GM15510 (cell line): Measurements from ENCODE around the gene KCNN3.

Experiments
- POLR2A ChIP-seq: IDR thresholded peaks from 3 replicates; pipeline ENCODE4 v1.6.1; 2011; ENCODE audit warnings: borderline replicate concordance; ENCODE audit not compliant: insufficient read length; ENCODE audit errors: extremely low read depth

KCNN3 gene

DNA sequence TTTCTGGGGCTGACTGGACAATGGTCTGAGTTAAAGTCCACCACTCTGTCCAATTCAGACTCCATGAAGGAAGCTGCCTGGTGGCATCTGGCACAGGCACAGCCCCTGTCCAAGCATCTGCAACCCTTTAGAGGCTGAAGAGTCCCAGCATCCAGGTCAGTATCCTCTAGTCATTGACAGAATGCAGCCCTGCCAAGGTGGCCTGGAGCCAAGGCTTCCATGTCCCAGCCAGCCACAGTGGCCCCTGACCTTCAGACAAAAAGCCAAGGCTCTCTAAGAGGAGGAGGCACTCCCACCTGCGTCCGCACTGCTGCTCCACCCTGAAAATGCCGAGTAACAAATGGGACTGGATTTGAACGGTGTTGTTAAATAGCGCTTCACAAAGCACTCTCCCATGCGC is 49.4 kb downstream of the KCNN3 start:
- no peak for TF ChIP-seq POLR2A

DNA sequence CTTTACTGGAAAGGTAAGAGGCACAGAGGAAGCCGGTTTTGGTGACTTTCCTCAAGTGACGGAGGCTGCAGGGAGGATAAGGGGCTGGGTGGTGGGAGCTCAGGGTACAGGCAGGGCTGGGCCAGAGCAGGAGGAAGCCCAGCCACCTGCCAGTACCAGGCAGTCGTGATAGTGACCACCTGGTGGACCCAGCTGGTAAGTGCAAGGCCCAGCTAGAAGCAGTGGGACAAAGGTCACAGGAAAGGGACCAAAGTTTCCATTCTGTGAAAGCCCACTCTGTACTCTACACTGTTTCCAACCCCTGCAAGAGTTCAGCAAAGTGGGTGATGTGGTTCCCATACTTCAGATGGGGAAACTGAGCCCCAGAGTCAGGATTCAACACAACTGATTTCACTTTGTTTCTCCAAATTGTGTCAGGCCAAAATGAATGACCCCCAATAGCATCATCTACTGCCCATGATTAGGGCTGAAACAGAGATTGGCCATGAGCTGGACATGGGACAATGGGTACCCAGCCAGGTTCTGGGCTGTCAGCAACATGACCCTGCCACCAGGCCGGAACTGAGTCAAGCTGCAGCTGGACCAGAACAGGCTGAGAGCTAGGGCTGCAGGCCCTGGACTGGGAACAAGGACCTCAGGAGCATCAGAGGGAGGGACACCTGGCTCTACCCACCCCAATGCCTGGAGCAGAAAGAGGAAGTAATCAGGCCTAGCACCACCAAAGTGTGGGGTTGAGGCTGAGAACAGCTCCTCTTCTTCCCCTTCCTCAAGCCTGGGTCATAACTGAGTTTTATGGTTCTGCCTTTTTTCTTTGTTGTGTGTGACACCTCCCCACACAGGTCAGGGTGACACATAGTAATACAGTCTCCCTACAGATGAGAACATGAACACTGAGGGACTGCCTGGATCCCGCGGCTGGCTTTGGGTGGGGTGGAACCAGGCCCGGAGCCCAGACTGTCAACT is 50.2 kb downstream of the KCNN3 start:
- no peak for TF ChIP-seq POLR2A

DNA sequence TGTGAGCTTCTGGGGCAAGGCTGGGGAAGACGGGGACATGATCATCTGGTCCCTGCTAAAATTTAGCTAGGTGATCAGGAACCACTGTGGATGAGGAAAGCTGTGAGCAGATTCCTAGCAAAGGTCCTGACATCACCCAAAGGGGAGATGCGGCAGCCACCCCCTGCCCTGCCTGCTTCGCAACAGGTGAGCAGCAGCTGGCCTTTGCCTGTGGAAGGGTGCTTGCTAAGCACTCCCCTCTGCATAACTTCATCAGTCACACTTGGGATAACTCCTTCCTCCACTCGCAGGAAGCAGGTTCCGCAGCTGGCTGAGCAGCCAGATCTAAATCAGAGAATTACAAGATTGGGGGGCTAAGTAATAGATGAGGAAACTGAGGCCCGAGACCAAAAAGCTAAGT is 51.2 kb downstream of the KCNN3 start:
- no peak for TF ChIP-seq POLR2A

DNA sequence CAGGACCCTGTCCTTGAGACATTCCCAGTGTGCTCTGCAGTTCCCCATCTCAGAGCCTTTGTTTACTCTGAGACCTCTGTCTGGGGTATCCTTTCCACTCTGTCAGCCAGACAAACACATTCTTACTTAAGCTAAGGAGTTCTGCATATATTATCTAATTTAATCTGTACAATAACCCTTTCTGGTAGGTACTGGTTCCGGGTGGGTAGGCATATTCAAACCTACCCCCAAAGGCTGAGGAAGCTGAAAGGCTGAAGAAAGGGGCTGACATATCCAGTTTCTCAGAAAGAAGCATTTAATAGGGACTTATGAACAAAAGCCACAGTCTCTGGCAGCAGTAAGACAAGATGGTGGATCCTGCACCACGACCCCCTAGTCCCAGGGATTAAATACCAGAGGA is 53.1 kb downstream of the KCNN3 start:
- no peak for TF ChIP-seq POLR2A

DNA sequence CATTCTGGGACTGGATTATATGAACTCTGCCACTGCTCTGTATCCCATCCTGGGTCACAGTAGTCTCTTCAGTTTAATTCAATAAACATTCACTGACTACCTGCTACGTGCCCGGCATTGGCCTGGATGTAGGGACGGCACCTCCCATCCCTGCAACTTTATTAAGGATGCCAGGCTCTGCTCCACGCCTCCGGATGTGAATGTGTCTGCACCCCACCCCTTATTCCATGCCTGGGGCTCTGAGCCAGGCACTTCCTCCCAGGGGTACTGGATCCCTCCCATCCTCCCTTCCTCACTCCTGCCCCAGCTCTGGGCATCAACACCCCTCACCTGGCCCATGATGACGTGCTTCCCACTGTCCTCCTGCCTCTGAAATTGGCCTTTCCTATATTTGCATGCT is 53.7 kb downstream of the KCNN3 start:
- no peak for TF ChIP-seq POLR2A

DNA sequence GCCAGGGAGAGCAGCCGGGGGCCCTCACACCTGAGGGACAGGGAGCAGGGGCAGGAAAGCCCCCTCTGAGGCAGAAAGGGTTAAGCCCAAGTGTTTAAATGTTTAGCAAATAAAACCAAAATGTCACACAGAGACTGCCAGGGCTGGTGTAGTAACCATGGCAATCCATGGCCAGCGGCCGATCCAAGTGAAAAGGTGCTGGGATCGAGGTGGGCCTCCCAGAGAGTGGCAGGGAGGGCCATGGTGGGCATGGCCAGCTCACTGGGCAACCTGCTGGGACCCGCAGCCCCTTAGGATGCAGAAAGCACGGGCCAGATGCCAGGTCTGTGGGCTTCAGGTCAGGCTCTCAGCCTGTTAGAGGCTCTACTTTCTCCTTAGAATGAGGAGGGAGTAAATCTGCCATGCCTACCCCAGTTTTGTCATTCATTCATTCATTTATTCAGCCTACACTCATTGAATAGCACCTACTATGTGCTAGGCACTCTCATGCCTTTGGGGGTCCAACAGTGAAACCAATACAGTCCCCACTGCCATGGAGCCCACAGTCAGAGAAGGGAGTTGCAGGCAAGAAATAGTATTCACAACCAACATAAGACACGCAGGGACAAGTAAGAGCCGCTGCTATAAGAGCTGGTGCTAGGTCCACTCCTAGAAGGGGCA is 56.1 kb downstream of the KCNN3 start:
- TF ChIP-seq POLR2A = no peak

DNA sequence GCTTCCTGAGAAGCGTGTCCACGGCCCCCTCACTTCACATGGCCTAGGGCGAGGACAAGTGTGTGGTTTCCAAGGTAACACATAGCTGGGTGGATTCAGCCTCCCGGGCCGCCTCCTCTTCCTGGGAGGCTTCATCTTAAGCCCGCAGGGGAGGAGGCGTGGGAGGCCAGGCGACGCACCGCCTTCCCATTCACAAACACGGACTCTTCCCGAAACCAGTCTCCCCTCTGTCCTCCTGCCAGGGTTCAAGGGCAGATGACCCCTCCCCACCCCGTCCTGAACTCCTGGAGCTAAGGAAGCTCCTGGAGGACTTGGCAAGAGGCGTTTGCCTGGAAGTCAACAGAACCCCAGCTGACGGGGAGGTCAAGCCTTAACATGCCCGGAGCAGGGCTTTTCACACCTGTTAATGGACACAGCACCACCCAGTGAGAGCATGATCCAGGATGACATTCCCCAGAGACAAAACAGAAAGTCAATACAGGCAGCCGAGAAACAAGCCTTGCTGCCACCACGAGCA is 56.7 kb downstream of the KCNN3 start:
- no peak for TF ChIP-seq POLR2A

DNA sequence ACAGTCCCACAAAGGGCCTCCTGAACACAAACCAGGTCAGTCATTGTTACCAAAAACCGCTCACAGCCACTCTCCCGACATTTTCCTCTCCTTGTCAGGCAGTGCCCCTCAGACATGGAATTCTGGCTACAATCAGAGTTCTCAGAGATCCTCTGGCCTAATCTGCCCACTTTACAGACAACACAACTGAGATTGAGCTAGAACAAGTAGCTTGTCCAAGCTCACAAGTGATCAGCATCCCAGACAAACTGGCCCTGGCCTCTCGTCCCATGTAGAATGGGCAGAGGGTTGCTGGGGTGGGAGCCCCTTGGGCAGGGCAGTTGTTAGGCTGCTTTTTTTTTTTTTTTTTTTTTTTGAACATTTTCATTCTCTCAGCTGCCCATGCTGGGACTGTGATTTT is 57.2 kb downstream of the KCNN3 start:
- TF ChIP-seq POLR2A = no peak

DNA sequence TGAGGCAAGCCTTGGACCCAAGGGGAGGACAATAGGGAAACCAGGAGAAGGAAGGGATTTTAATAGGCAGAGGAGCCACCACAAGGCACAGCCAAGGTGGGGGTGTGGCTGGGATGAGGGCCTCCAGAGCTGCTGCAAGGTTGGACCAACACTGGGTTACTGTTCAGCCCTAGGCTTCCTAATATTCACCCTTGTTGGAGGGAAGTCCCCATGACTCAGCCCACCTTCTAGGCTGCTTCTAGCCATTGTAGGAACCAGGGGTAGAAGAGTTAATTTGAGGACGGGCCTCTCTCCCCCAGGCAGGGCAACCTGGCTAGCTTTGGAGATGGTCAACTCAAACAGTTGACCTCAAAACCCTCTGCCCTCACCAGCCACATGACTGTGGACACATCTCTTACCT is 59.5 kb downstream of the KCNN3 start:
- no peak for TF ChIP-seq POLR2A

DNA sequence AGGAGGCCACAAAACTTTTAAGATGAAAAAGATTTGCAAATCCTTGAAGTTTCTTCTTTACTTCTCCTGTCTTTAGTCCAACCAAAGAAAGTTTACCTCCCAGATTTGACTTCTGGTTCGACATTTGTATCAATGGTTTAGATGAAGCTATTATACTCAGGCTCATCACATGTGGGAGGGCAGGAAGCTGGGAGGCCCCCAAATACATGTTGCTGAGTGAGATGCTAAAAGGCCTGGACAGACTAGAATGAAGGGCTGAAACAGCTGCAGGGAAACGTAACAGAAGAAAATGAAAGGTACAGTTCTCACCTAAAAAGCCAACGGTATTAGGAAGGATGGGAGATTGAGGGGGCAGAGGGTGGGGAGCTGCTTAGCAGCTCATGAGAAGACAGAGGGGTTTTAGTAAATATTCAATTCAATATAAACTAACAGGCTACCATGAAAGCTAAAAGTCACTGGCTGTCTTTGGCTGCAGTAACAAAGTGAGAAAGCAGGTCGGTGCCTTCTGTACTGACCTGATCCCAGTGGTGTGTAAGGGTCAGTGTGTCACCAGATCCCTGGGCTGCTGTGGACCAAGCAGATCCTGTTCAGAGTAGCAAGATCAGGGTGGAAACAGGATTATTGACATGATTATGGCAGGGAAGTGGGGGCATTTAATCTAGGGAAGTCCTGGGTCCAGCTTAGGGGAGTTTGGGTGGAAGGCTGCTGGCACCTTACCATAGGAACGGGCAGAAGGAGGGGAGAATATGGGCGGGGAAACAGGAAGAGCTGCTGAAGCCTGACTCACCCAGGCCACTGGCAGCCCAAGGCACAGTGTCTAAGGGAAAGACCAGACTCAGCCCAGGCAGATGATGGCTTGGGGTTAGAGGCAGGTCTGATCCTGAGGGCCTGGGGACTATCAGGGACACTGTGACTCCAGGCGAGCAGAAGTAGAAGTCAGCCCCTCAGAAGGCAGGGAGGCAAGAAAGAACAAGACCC is 60.4 kb downstream of the KCNN3 start:
- TF ChIP-seq POLR2A = no peak

DNA sequence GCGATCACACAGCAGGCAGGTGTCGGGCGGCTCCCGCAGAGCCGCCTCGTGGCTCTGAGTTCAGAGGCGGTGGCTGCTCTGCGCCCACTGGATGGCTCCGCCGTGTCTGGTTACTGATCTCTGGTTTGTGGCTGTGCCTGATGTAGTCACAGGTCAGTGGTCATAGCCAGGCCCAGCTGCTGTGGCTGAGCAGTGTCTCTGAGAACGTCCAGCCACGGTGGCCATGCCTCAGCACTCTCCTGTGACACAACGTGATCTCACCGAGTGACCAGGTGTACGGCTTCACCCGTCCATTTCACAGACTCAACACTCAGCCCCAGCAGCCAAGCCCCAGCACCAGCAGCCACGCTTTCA is 61.2 kb downstream of the KCNN3 start:
- TF ChIP-seq POLR2A = no peak

DNA sequence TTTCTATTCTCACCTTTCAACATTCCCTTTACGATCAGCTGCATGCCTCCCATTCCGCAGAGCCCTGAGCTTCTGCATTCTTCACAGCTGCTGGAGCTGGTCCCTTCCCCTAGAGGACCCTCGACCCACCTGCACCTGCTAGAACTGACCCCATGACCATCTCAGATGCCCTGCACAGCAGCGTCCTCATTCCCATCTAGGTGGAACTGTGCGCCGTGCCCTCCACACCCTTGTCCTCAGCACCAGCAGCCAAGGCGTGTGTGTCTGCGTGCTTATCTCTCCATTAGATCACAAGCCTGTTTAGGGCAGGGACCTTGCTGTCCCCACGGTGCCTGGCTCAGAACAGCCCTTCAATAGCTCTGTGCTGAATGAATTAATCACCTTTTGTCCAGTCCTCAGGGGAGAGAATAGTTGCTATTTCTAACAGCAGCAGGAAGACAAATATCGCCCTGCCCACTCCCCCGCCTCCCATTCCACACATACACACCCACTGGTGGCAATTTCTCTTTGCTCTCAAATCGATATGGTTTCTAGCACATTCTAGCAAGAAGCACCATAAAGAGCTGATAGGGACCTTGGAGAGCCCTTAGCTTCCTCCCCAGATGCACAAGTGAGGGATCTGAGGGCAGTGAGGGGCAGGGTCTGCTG is 61.7 kb downstream of the KCNN3 start:
- TF ChIP-seq POLR2A = no peak

DNA sequence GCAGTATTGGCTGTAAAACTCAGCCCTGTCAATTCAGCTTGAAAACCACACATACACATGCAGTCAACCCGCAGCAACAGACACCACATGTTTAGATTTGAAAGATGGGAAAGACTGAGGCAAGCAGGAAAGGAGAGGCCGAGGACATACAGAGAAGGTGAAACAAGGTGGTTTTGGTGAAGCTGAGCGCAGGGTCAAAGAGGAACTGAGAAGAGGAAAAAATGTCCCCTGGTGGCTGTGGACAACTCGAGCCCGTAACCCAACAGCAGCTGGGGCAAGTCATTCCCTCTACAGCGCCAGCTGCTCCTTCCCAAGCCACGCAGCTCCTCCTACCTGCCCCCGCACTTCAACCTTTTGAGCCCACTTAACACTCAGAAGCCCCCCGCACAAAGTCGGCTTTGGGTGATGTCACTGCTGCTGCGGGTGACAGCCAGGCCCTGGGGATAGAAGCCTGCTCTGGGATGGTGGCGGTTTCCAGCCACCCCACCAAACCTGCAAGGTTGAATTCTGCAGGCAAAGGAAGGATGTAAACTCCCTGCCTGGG is 63.0 kb downstream of the KCNN3 start:
- no peak for TF ChIP-seq POLR2A

DNA sequence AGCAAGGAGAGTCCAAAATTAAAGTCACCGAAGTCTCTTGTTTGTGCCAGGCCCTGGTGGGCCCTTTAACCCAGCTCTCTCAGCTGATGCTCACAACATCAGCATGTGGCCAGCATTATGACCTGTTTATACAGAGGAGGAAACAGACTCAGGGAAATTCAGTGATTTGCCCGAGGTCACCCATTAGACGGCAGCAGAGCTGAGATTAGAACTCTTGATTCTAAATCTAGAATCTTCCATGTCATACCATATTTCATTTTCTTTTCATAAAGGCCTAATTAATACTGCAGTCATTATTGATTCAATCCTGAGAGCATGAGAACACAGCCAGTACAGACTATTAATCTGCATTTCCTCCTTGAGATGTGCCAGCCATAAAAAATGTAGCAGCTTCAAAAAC is 63.7 kb downstream of the KCNN3 start:
- TF ChIP-seq POLR2A = no peak

DNA sequence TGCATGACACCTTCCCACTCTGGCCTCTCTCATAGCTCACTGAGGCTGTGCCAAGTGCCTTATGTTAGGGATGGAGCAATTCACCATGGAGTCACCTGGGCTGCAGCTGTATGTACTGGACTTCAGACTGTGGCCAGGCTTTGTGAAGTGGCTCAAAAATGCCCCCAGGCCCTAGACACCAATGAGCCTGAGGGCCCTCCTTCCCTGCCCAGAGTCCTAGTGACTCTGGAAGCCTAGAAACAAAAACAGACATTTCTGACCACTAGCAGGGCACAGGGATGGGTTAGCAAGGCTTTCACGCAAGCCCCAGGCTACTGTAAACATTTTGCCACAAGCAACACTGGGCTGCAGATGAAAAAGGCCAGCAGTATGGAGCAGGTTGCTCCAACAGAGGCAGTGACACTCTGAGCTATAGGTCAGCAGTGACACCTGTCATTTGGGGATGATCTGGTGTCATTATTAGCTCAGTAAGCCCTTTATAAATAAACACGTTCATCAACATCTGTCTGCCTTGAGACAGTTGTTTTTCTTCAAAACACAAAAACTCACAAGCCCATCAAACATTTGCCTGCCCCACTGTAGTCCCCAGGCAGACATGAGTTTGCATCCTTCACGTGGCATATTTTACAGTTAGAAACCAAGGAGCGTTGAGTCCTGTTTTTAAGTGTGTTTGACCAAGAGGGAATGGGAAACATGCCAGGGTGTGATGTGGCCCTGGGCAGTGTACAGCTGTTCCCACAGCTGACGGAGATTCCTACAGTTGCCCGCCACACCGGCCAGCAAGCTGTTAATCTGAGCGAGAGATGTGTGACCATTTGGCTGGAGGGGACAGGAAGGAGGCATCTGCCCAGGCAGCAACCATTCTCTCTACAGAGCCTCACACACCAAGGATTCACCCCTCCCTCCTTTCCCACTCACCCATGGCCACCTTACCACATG is 66.8 kb downstream of the KCNN3 start:
- no peak for TF ChIP-seq POLR2A
